ENCODE data around the gene AMIGO1. TPM values are rescaled to one million over a fixed set of nuclear protein-coding genes. Genes with fewer than 3 reads are reported as not detected.

The AMIGO1 gene
- total and polyA plus RNA-seq, 2 of the 8 experiments (the other 6 are each of a cell fraction or from before 2014, with no cell fraction given) = 1.5 to 2.7 TPM

DNA sequence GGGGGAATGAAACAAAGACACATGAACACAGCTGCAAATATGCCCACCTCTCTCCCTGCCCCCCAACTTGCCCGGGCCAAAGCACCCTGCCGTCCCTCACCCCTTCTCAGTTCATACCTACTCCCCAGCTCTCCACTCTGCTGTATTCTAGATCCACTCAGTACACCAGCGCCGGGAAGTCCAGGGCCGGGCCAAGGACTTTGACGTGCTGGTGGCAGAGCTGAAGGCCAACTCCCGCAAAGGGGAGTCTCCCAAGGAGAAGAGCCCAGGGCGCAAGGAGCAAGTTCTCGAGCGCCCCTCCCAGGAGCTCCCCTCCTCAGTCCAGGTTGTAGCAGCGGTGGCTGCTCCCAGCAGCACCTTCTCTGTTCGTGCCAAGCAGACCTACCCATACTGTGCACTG is 20.8 kb downstream of the AMIGO1 start:
- no peak overlapping the region for H2BK20ac ChIP-seq (ENCODE audit: low read length)
- H3K4ac ChIP-seq (replicated peaks; ENCODE audit: insufficient read length, low read depth, low read length) = no peak overlapping the region
- no peak overlapping the region for H2BK15ac ChIP-seq (ENCODE audit: low read length)
- no peak overlapping the region for H3K18ac ChIP-seq (ENCODE audit: extremely low read depth, low read length)
- no peak overlapping the region for H2BK120ac ChIP-seq (replicated peaks; ENCODE audit: low read depth, low read length)
- no peak overlapping the region for H3K4me3 ChIP-seq (ENCODE audit: extremely low read depth in 1 of 4, insufficient read depth in 2 of 4, low read depth in 3 of 4, low read length in 4 of 4)
- no peak overlapping the region for H4K8ac ChIP-seq (ENCODE audit: extremely low read depth, insufficient read depth, low read length)
- H4K91ac ChIP-seq (replicated peaks; ENCODE audit: insufficient read length, low read length) = no peak overlapping the region
- H3K27ac ChIP-seq (ENCODE audit: low read depth, low read length) = no peak overlapping the region; the same call in 1 of the 2 replicates
- H3K23ac ChIP-seq (ENCODE audit: insufficient read length) = no peak overlapping the region
- no peaks in the 10 kb centered on the region for H3K27me3 ChIP-seq (replicated peaks in 1 of 4; ENCODE audit: control insufficient read depth in 3 of 4, extremely low read depth in 1 of 4, insufficient read depth in 3 of 4, low read length in 3 of 4)
- ChIA-PET POLR2A (ENCODE audit: partially characterized antibody) (interaction anchor here (0.7 to 3.1 kb wide), 4 partner anchors 19 to 180 kb away, joined by 3 to 10 read pairs (median 4); partner anchors contain the start of gene GPR61), CTCF (ENCODE audit: partially characterized antibody) (interaction anchor here (0.6 to 43.7 kb wide), 8 partner anchors 9 to 184 kb away, joined by 3 to 1755 read pairs (median 6); partner anchors contain the start of genes AMIGO1, ATXN7L2, GPR61 and PSMA5)
- 93% methylated on average over 10 of the region's 12 CpGs; no CpG with 5 or more reads in 1 of the 2 experiments for WGBS, 2 experiments (ENCODE audit: extremely low coverage in 1 of 2, insufficient coverage in 1 of 2, insufficient read length in 1 of 2, insufficient replicate concordance in 2 of 2, low coverage in 1 of 2, low lambda C conversion rate in 2 of 2, missing lambda C conversion rate in 1 of 2)
- H2AFZ ChIP-seq (ENCODE audit: low read length) = no peak overlapping the region
- DNase-seq (ENCODE audit: low read depth in 1 of 2, low spot score in 2 of 2) (no peak), FAIRE-seq (no peak)
- peaks cover 0 to 6% (median 2%) of the 10 kb centered on the region in 4 experiments; a peak in 3 of 7 replicates for H3K4me1 ChIP-seq (replicated peaks in 1 of 4; ENCODE audit: control insufficient read depth in 3 of 4, insufficient read depth in 4 of 4, low read length in 3 of 4)
- H3K79me1 ChIP-seq (ENCODE audit: low read depth, low read length) = no peaks in the 10 kb centered on the region; the same call in 1 of the 2 replicates
- H4K5ac ChIP-seq (ENCODE audit: insufficient read length, low read depth, low read length) = no peak overlapping the region
- no peak overlapping the region for H2BK12ac ChIP-seq (ENCODE audit: low read depth, low read length)
- peaks cover 12% of the 10 kb centered on the region for H3K23me2 ChIP-seq (ENCODE audit: low read depth, low read length)
- no peak overlapping the region for H3K14ac ChIP-seq (ENCODE audit: insufficient read length)
- H3K9ac ChIP-seq (replicated peaks in 1 of 4; ENCODE audit: extremely low read depth in 1 of 4, low read depth in 3 of 4, low read length in 3 of 4) = no peak overlapping the region
- no peak overlapping the region for H2BK5ac ChIP-seq (ENCODE audit: low read depth, low read length)
- no peaks in the 10 kb centered on the region for H3K79me2 ChIP-seq (ENCODE audit: control insufficient read depth in 1 of 2, insufficient read depth in 2 of 2, low read length in 2 of 2)
- H3K9me3 ChIP-seq (ENCODE audit: insufficient read depth in 2 of 2, low read depth in 1 of 2, low read length in 1 of 2) = no peaks in the 10 kb centered on the region
- H3K56ac ChIP-seq (replicated peaks; ENCODE audit: insufficient read length, low read depth, low read length) = no peak overlapping the region
- no peaks in the 10 kb centered on the region; a peak in 1 of 8 replicates for H3K36me3 ChIP-seq (ENCODE audit: control insufficient read depth in 2 of 4, insufficient read depth in 4 of 4, low read length in 3 of 4)
- no peak overlapping the region for H2AK5ac ChIP-seq (ENCODE audit: low read depth, low read length)
- H4K20me1 ChIP-seq (replicated peaks in 1 of 2; ENCODE audit: control insufficient read depth in 1 of 2, insufficient read depth in 2 of 2, low read length in 2 of 2) = peaks cover 0 to 1% of the 10 kb centered on the region in 2 experiments
- no peak overlapping the region for H3K4me2 ChIP-seq (ENCODE audit: insufficient read depth in 1 of 2, low read depth in 2 of 2, low read length in 2 of 2)
- no peak for TF ChIP-seq CBX8 (IDR thresholded peaks at IDR 0.05; ENCODE audit: borderline replicate concordance, low read depth, low read length)
- no peak for TF ChIP-seq BACH1 (IDR thresholded peaks at IDR 0.05; ENCODE audit: low read length)
- TF ChIP-seq KDM1A (IDR thresholded peaks at IDR 0.05; ENCODE audit: borderline replicate concordance, low read length) = no peak
- no peak for TF ChIP-seq POLR2AphosphoS5 (IDR thresholded peaks at IDR 0.05; ENCODE audit: low read depth, low read length)
- TF ChIP-seq BRCA1 (IDR thresholded peaks at IDR 0.05; ENCODE audit: low read depth, low read length) = no peak
